Bronchial epithelial cell (primary cell): ENCODE data around the gene FTCD. TPM values are rescaled to one million over a fixed set of nuclear protein-coding genes. Genes with fewer than 3 reads are reported as not detected.

ENCODE experiments used
- DNase-seq: peaks from one replicate; pipeline ENCODE4 v3.0.0-alpha.2; 2010; ENCODE audit warnings: low read depth
- FAIRE-seq: peaks from 2 replicates; lab custom pipeline; 2011; peaks lifted over from hg19 to GRCh38; lab: Jason Lieb, UNC
- H3K27me3 ChIP-seq: 2 replicates; pipeline ENCODE4 v1.5.1; 2011; ENCODE audit warnings: low read length; ENCODE audit not compliant: control insufficient read depth, insufficient read depth
- H3K36me3 ChIP-seq: 2 replicates; pipeline ENCODE4 v1.5.1; 2011; ENCODE audit warnings: low read length; ENCODE audit not compliant: control insufficient read depth, insufficient read depth
- H3K4me3 ChIP-seq: 2 replicates; pipeline ENCODE4 v1.5.1; 2011; ENCODE audit warnings: mild to moderate bottlenecking, low read depth, low read length, control low read depth
- CTCF ChIP-seq: IDR thresholded peaks from 2 replicates; pipeline ENCODE4 v1.5.1; 2011; ENCODE audit warnings: mild to moderate bottlenecking, moderate library complexity, low read length, control low read depth, inconsistent platforms; ENCODE audit not compliant: insufficient read depth, severe bottlenecking
- total RNA-seq: library from RNA; depleted of rRNA; stranded (reverse); fragments of >200 nt; gene quantifications from 2 replicates; pipeline ENCODE4 v1.2.1, GENCODE V29; 2014

FTCD gene
- total RNA-seq, 1 donor from 2014 or later: not detected

- Histone ChIP-seq H3K4me3 (no peak overlapping the region), H3K36me3 (no peaks in the 10 kb centered on the region), H3K27me3 (no peaks in the 10 kb centered on the region)
- TF ChIP-seq CTCF: no peak
- no peak for DNase-seq
- no peak for FAIRE-seq
These were observed 9.7 kb upstream of the FTCD start for GRCh38 chr21:46165098-46165497.

DNA sequence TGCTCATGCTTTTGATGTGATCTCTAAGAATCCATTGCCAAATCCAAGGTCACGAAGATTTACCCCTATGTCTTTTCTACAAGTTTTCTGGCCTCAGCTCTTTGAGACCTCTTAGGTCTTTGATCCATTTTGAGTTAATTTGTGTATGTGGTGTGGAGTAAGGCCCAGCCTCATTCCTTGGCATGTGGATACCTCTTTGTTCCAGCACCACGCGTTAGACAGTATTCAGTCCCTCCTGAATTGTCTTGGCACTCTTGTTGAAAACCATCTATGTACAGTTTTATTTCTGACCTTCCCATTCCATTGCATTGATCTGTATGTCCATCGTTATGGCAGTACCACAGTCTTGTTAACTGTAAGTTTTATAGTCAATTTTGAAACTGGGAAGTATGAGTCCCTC lies 8.0 kb upstream of the FTCD start:
- no peak overlapping the region for H3K4me3 ChIP-seq
- no peaks in the 10 kb centered on the region for H3K27me3 ChIP-seq
- no peaks in the 10 kb centered on the region for H3K36me3 ChIP-seq
- FAIRE-seq (no peak), DNase-seq (no peak)
- TF ChIP-seq CTCF: no peak

DNA sequence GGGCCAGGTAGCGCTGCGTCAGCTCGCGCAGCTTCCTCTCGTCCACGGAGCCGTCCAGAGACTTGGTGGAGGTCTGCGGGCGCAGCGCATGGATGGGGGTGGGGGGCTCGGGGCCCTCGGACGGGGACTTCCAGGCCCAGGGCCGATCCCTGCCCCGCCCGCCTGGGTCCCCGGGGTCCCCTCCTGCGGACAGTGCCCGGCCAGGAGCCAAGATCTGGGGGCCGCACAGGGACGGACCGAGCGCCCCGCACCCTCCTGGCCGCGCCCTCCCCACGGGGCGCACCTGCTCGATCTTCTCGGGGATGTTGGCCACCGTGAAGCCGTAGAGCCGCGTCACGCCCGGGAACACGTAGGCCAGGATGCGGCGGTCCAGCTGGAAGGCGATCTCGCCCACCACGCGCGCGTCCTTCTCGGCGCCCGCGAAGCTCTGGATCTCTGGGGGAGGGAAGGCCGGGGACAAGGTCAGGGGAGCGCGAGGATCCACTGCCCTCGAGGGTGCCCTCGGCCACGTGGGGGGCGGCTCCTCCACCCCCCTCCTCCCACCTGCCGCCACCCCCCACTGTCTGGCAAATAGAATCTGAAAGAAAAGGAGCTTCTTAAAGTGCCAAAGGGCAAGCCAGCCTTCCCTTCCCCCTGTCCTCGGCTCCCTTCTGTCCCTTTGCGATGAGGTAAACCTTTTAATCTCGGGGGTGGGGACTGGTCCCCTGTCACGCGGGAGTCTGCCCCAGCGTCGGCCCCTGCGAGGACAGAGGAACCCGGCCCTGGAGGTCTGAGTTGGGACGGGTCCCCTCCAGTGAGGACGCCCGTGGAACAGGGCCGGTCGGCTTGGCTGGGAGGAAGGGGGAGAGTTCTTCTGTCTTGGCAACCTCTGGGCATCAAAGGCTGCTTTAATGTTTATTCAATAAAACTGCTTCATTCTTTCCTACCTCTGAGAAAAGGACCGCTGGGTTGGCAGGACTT lies 6.5 kb upstream of the FTCD start:
- no peak for TF ChIP-seq CTCF
- H3K4me3 ChIP-seq: no peak overlapping the region
- DNase-seq: no peak
- FAIRE-seq: no peak
- H3K36me3 ChIP-seq: no peaks in the 10 kb centered on the region
- H3K27me3 ChIP-seq: no peaks in the 10 kb centered on the region

- DNase-seq: no peak
- Histone ChIP-seq H3K27me3 (no peaks in the 10 kb centered on the region), H3K36me3 (no peaks in the 10 kb centered on the region), H3K4me3 (no peak overlapping the region)
- TF ChIP-seq CTCF: no peak
- no peak for FAIRE-seq
These were observed 5.7 kb upstream of the FTCD start for GRCh38 chr21:46160907-46161632.

DNA sequence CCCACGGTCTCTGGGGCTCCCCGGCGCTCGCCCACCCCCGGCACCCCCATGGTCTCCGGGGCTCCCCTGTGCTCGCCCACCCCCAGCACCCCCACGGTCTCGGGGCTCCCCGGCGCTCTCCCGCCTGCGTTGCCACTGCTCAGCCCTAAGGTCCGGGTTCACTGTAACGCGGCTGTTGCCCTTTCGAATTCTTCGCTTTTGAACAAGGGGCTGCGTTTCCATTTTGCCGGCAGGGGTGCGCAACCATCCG lies 5.2 kb upstream of the FTCD start:
- DNase-seq (no peak), FAIRE-seq (no peak)
- TF ChIP-seq CTCF: no peak
- H3K27me3 ChIP-seq: no peaks in the 10 kb centered on the region
- H3K36me3 ChIP-seq: no peaks in the 10 kb centered on the region
- H3K4me3 ChIP-seq: no peak overlapping the region
